Measurements from ENCODE around the gene SDE2.
"Not testable (repeated sequence)": the region's sequence is repeated elsewhere in the genome, so short reads cannot be mapped to it uniquely, and the experiment has no call there.

The SDE2 gene

DNA sequence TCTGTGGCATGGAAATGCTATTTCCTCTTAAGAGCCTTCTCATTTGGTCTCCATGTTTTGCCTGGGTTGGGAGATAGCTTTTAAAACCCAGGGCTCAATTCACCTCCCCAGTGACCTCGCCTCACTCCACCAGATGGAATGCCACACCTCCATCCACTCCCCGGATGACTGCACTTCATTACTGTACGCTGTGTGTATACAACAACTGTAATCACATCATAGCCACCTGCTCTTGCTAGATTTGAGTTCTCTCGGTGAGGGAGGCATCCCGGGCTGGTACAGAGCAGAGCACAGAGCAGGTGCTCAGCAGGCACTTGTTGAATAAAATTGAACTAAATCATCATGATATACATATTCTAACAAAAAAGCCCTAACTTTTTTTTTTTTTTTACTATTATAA, 26.0 kb downstream of the SDE2 start:
- DNase-seq: peak; percentile 73 to 89

- no peak for DNase-seq
These were observed 26.6 kb downstream of the SDE2 start for GRCh38 chr1:225972344-225973152.

- DNase-seq: not testable (repeated sequence)
These were observed 28.5 kb downstream of the SDE2 start for GRCh38 chr1:225970592-225971157.

DNA sequence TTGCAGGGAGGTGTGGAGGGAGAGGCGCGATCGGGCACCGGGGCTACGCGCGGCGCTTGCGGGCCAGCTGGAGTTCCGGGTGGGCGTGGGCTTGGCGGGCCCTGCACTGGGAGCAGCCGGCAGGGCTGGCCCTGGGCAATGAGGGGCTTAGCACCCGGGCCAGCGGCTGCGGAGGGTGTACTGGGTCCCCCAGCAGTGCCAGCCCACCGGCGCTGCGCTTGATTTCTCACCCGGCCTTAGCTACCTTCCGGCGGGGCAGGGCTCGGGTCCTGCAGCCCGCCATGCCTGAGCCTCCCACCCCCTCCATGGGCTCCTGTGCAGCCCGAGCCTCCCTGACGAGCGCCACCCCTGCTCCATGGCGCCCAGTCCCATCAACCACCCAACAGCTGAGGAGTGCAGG, 29.4 kb downstream of the SDE2 start:
- DNase-seq: not testable (repeated sequence)

DNA sequence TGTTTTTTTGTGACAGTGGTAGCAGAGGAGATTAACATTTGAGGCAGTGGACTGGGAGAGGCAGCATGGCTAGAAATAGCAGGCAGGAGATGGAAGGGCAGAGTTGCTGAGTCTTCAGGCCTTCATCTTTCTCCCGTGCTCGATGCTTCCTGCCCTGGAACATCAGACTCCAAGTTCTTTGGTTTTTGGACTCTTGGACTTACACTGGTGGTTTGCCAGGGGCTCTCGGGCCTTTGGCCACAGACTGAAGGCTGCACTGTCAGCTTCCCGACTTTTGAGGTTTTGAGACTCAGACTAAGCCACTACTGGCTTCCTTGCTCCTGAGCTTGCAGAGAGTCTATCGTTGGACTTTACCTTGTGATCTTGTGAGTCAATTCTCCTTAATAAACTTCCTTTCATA, 33.9 kb downstream of the SDE2 start:
- DNase-seq: no peak

GRCh38 chr1:225963735-225964530, 35.2 kb downstream of the SDE2 start:
- DNase-seq: no peak

DNA sequence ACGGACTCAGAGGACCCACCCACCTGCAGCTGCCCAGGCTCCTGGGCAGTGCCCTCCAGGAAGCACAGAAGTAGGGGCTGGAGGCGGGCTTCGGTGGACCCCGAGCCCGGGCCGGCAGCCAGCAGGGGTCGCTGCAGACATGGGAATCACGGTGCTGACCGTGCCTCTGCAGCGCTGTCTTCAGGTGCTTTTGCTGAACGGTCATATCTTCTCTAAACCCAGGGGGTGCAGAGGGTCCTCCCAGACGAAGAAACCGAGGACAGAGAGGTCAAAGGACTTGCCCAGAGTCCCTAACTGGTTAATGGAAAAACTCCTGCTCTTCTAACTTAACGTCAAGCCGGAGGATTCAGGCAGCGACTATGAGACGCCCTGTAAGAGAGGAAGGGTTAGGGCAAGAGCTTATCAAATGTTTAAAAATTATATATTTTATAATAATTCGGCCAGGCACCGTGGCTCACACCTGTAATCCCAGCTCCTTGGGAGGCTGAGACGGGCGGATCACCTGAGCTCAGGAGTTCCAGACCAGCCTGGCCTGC, 36.6 kb downstream of the SDE2 start:
- no peak for DNase-seq

DNA sequence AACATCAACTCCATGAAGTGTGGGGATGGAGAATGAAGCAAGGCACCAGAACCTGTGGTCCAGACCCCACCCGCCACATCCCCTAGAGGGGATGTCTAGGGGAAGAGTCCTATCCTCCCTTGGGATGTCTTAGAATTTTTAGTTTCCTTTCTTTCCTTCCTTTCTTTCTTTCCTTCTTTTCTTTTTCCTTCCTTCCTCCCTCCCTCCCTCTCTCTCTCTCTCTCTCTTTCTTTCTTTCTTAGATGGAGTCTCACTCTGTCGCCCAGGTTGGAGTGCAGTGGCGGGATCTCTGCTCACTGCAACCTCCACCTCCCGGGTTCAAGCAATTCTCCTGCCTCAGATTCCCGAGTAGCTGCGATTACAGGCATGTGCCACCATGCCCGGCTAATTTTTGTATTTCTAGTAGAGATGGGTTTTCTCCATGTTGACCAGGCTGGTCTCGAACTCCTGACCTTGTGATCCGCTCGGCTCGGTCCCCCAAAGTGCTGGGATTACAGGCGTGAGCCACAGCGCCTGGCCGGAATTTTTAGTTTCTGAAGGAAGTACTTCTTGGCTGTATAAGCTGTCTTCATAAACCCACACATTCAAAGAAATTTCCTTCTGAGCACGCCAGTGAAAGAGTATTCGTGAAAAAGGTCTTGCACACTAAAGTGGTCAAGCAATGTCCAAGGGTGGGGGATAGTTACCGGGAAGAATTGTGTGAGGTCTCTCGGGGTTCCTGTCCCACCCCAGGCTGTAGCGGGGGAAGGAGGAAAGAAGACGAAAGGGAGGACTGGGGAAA, 37.3 kb downstream of the SDE2 start:
- DNase-seq: no peak

GRCh38 chr1:225958041-225958440, 41.1 kb downstream of the SDE2 start:
- no peak for DNase-seq

- DNase-seq: no peak
These were observed 44.4 kb downstream of the SDE2 start for GRCh38 chr1:225954753-225955152.

- no peak for DNase-seq
These were observed 45.8 kb downstream of the SDE2 start for GRCh38 chr1:225953315-225953714.

- DNase-seq: no peak
These were observed 48.1 kb downstream of the SDE2 start for GRCh38 chr1:225950905-225951497.

- no peak for DNase-seq
These were observed 50.1 kb downstream of the SDE2 start for GRCh38 chr1:225949041-225949440.

- DNase-seq: no peak
These were observed 52.3 kb downstream of the SDE2 start for GRCh38 chr1:225946803-225947202.

GRCh38 chr1:225946082-225946620, 53.0 kb downstream of the SDE2 start:
- DNase-seq: no peak

DNA sequence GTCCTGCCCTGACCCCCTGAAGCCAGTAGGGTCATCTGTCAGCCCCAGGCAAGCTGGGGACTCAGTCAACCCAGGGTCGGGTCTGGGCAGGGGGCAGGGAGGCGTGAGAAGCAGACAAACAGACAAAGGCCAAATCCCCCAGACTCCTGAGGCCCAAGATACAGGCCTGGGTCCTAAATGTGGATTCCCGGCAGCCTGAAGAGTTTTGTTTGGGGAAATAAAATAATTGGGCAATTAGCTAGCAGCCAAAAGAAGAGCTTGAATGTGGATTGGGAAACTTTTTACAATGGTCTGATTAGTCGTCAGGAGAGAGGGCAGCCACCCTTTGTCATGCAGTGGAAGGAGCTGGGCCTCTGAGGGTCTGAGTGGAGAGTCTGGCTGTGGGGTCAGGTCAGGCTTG, 53.6 kb downstream of the SDE2 start:
- no peak for DNase-seq

- no peak for DNase-seq
These were observed 54.2 kb downstream of the SDE2 start for GRCh38 chr1:225944951-225945350.

GRCh38 chr1:225944387-225944786, 54.8 kb downstream of the SDE2 start:
- no peak for DNase-seq

DNA sequence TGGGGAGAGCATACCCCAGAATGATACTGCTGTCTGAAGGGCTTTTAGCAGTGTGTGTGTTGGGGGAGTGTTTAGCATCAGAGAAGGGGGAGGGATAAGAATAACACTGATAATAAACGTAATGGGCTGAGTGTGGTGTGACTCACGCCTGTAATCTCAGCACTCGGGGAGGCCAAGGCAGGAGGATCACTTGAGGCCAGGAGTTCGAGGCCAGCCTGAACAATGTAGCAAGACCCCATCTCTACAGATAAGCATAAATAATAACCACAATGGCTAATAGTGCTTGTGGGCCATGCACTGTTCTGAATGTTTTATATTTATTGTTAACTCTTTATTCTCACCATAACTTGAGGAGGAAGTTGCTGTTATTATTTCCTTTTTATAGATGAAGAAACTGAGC, 55.6 kb downstream of the SDE2 start:
- no peak for DNase-seq

- DNase-seq: no peak
These were observed 56.6 kb downstream of the SDE2 start for GRCh38 chr1:225942574-225942973.

- no peak for DNase-seq
These were observed 57.3 kb downstream of the SDE2 start for GRCh38 chr1:225941942-225942222.

DNA sequence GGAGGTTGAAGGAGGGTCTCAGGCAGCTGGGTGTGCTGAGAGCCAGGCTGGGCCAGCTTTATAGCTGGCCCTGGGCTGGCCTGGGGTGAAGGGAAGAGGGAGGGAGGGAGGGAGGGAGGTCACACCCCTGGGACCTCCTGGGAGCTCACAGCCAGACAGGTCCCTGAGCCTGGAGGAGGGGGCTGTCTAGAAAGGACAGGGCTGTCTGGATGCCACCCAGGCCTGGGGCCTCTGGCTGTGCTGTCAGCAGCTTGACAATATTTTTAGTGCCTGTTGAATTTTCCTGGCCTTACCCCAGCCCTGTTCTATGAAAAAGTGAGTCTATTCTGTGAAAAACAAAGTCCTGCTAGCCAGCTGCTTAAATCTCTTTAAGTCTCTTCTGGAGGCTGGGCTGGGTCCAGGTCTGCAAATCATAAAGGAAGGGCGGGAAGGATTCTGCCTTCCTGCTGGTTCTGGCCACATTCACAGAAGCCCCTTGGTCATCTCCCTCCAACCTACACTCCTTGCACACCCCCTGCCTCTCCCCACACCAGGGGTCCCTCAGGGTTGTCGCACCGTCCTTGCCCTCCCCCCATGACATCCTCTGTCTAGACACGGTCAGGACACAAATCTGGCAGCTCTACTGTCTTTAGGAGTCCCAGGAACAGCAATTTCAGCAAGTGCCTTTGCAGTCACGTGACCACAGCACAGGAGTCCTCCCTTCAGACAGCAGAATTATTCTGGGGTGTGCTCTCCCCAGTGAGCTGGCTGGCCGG, 57.8 kb downstream of the SDE2 start, which contains the start of gene LEFTY2:
Gene LEFTY2 (minus strand): TSS at position 34 of the 755 bp plus-strand sequence. CDS start 80 bp downstream, outside the sequence.
- no peak for DNase-seq
